ENCODE measurements around the gene KDM4B. TPM values are rescaled to one million over a fixed set of nuclear protein-coding genes. Genes with fewer than 3 reads are reported as not detected.

KDM4B gene
- total RNA-seq, 1 donor from 2014 or later = 46.0 TPM

DNA sequence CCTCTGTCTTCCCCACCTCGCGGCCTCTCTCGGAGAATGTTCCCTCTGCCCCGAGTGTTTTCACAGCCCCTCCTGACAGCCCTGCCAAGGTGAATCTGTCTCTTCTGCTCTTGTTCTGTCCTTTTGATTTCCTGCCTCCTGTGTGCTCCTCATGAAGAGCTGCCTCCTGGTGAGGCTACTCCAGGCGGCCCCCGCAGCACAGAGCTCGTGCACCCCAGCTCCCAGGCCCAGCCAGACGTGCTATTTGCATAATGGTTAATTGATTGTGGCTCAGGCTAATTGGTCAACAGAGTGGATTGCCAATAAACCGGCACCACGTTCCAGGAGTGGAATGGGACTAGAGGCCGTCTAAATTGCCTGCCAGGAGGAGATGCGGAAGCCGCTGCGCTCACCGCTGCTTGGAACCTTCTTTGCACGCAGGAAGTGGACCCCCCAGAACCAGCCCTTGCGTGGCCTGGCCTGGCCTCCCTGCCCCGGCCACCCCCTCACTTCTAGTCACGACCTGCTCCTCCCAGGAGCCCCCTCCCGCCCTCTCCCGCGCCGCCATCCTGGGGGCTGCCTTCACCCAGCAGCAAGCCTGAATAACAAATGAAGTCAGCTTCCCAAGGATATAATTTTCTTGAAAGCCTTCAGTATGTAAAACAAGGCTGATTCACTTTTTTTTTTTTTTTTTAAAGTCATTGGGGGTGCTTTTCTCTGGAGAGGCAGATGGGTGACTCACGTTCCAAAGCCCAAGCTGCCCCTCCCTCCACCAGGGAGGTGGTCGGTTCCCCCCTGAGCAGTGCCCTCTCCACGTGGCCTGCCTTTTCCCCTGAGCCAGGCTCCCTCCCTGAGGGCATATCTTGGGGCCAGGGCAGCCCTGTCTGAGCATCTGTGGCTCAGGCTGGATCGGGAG lies 144.0 kb downstream of the KDM4B start:
- H3K9me3 ChIP-seq = no peaks in the 10 kb centered on the region
- H3K4me3 ChIP-seq = no peak overlapping the region
- peaks cover 33 to 48% of the 10 kb centered on the region in 2 donors for H3K36me3 ChIP-seq
- no peaks in the 10 kb centered on the region for H3K4me1 ChIP-seq
- no peaks in the 10 kb centered on the region for H3K27me3 ChIP-seq
- no peak overlapping the region for H3K27ac ChIP-seq
- no peak for DNase-seq (ENCODE audit: low spot score in 2 of 2)
- TF ChIP-seq, protein P1, sequence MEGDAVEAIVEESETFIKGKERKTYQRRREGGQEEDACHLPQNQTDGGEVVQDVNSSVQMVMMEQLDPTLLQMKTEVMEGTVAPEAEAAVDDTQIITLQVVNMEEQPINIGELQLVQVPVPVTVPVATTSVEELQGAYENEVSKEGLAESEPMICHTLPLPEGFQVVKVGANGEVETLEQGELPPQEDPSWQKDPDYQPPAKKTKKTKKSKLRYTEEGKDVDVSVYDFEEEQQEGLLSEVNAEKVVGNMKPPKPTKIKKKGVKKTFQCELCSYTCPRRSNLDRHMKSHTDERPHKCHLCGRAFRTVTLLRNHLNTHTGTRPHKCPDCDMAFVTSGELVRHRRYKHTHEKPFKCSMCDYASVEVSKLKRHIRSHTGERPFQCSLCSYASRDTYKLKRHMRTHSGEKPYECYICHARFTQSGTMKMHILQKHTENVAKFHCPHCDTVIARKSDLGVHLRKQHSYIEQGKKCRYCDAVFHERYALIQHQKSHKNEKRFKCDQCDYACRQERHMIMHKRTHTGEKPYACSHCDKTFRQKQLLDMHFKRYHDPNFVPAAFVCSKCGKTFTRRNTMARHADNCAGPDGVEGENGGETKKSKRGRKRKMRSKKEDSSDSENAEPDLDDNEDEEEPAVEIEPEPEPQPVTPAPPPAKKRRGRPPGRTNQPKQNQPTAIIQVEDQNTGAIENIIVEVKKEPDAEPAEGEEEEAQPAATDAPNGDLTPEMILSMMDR (IDR thresholded peaks at IDR 0.05) = no peak
- intact Hi-C loops (cut with DNase I) = no loop called here

DNA sequence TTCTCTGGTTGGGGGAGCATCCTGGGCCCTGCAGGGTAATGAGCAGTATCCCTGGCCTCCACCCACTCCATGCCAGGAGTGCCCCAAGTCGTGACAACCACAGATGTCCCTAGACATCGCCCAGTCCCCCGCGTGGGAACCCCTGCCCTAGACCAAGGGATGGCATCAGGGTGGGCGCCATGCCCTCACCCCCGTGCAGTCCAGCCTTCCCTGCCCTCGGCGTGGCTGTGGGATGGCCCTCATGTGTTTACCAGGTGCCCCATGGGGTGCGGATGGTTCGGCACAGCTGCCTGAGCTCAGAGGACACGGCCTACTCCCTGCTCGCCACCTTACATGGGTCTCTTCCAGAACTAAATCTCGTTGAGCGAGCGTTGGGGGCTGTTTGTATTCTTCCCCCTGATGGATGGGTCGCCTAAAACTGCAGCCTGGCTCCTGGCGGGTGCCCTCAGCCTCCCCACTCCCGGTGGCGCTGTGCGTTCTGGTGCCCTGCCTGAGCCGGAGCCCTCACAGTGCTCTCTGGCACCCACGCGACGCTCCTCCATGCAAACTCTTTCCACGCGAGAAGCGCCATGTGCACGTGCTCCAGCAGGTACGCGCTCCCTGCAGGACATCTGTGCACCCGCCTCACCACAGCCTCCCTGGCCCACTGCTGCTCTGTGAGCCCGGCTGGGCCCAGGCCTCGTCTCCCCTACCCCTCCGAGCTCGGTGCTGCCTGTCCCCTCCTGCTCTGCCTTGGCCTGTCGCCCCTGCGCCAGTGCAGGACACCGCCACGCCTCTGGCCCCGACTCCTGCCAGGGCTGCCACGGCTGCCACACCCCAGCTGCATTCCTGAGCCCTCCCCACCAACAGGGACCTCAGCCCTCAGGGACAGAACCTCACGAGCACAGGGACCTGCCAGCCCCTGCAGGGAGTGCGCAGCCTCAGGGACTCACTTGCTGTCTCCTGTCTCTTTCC lies 145.0 kb downstream of the KDM4B start:
- intact Hi-C loops (cut with DNase I) = no loop called here
- H3K4me3 ChIP-seq = no peak overlapping the region
- TF ChIP-seq, protein P1 (IDR thresholded peaks at IDR 0.05) = no peak
- H3K27me3 ChIP-seq = no peaks in the 10 kb centered on the region
- H3K9me3 ChIP-seq = no peaks in the 10 kb centered on the region
- H3K4me1 ChIP-seq = no peaks in the 10 kb centered on the region
- H3K27ac ChIP-seq = no peak overlapping the region
- DNase-seq (ENCODE audit: low spot score in 2 of 2) = no peak
- H3K36me3 ChIP-seq = peaks cover 33 to 47% of the 10 kb centered on the region in 2 donors

DNA sequence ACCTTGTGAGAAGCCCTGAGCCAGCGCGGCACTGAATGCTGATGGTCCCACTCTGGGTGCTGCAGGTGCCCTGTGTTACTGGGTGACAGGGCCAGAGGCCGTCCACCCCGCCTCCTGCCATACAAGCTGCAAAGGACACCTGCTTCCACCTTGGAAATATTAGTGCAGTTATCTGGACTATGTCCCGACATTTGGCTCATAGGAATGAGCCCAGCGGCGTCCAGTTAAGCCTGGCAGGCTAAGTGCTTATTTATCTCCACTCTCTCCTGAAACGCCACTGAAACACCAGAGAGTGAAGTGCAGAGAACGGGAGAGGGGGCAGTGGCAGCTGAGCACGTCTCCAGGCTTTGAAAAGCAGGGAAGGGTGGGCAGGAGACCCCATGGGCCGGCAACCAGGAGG lies 145.8 kb downstream of the KDM4B start:
- Histone ChIP-seq H3K4me3 (no peak overlapping the region), H3K36me3 (peaks cover 30 to 52% of the 10 kb centered on the region in 2 donors), H3K27ac (no peak overlapping the region), H3K4me1 (no peaks in the 10 kb centered on the region), H3K9me3 (no peaks in the 10 kb centered on the region), H3K27me3 (no peaks in the 10 kb centered on the region)
- TF ChIP-seq, protein P1 (IDR thresholded peaks at IDR 0.05) = no peak
- intact Hi-C loops (cut with DNase I) = no loop called here
- DNase-seq (ENCODE audit: low spot score in 2 of 2) = no peak

DNA sequence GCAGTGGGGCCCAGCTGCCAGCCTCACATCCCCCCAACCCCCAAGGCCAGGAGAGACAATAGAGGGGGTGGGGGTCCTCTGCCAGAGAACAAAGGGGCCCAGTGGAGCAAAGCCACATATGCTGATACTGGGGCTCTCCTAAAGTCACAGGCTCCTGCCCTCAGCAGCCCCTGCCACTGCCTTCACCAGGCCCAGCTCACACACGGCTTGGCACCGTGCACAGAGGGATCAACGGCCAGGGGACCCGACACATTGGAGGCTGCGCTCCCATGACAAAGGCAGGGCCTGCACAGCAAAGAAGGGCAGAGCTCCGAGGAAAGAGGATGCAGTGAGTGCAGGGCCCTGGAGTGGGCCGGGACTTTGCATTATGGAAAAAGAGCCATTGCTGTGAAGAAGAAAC lies 146.4 kb downstream of the KDM4B start:
- intact Hi-C loops (cut with DNase I) = no loop called here
- H3K27ac ChIP-seq = no peak overlapping the region
- DNase-seq (ENCODE audit: low spot score in 2 of 2) = no peak
- H3K27me3 ChIP-seq = no peaks in the 10 kb centered on the region
- H3K9me3 ChIP-seq = no peaks in the 10 kb centered on the region
- TF ChIP-seq, protein P1 (IDR thresholded peaks at IDR 0.05) = no peak
- H3K4me3 ChIP-seq = no peak overlapping the region
- no peaks in the 10 kb centered on the region for H3K4me1 ChIP-seq
- peaks cover 27 to 56% of the 10 kb centered on the region in 2 donors for H3K36me3 ChIP-seq

DNA sequence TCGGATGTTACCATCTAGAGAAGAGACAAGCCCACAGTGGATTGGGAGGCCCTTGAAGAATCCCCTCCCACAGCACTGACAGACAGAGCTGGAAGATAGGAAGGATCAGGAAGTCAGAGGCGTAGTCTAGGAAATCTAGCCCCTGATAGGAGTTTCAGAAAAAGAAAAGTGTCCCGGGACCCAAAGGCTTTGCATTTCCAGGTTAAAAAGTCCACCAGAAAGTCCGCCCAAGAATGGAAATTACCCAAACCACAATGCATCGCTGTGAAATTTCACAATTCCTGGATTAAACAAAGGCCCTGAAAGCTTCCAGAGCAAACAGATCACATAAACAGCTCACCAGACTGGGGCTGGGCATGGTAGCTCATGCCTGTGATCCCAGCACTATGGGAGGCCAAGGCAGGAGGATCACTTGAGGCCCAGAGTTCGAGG lies 146.9 kb downstream of the KDM4B start:
- Histone ChIP-seq H3K36me3 (peaks cover 23 to 56% of the 10 kb centered on the region in 2 donors), H3K27me3 (no peaks in the 10 kb centered on the region), H3K9me3 (no peaks in the 10 kb centered on the region), H3K27ac (no peak overlapping the region), H3K4me1 (no peaks in the 10 kb centered on the region), H3K4me3 (no peak overlapping the region)
- intact Hi-C loops (cut with DNase I) = no loop called here
- TF ChIP-seq, protein P1 (IDR thresholded peaks at IDR 0.05) = no peak
- DNase-seq (ENCODE audit: low spot score in 2 of 2) = no peak
